Measurements from ENCODE around the gene SLC45A3.

The SLC45A3 gene

GRCh38 chr1:205631768-205632668 is 48.3 kb downstream of the SLC45A3 start, which contains the start of gene ELK4:
TSS of gene ELK4 (minus strand) at chr1:205632011. CDS start at chr1:205623882, 8,129 bp downstream.
- DNase-seq, result peak; percentile 96 to 98

- DNase-seq, result peak; percentile 65 to 76
These were observed 49.1 kb downstream of the SLC45A3 start for GRCh38 chr1:205631010-205631767.

- DNase-seq, result no peak
These were observed 49.7 kb downstream of the SLC45A3 start for GRCh38 chr1:205630651-205631009.

DNA sequence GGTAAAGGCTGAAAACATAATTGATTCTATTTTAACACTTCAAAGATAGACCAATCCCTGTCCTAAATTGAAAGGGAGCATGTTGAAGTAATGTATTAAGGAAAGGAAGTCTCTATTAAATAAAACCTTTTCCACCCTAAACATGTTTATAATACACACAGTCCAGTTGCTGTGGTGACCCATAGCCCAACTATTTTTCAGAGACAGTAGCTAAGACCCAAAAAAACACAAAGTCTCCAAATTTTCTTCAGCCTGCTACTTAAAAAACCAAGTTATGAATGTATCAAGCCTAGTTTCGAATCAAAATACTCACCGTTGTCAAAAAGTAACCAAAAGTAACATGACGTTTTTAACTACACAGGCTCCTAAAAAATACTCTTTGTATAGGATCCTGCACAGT is 50.1 kb downstream of the SLC45A3 start:
- DNase-seq, result no peak

DNA sequence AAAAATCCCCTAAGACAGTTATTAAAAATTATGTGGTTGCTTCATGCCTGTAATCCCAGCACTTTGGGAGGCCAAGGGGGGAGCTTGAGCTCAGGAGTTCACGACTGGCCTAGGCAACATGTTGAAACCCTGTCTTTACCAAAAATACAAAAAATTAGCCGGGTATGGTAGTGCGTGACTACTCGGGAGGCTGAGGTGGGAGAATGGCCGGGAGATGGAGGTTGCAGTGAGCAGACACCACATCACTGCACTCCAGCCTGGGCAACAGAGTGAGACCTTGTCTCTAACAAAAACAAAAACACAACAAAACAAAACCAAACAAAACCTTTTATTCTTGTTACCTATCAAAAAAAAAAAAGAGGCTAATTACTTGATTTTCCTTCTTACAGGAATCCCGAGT is 50.6 kb downstream of the SLC45A3 start:
- no peak for DNase-seq

DNA sequence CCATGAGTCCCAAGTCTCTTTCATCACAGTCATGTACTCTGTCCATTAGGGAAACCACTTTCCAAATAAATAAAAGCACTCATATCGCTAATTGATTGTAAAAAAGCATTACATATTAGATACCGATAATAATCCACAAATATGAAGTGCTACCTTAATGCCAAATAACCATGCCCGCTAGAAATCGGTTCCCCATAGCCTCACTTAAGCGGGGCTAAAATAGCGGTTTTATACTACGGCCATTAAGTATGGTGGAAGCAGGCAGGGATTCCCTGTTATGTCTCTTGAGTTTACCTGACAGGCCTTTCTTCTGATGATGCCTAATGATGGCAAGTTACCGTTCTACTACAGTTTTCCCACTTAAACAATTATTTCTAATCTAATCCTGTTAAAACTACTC is 52.4 kb downstream of the SLC45A3 start:
- DNase-seq, result no peak

GRCh38 chr1:205626216-205626615 is 54.1 kb downstream of the SLC45A3 start:
- no peak for DNase-seq

GRCh38 chr1:205623646-205624045 is 56.7 kb downstream of the SLC45A3 start:
- DNase-seq, result no peak

GRCh38 chr1:205620269-205620668 is 60.0 kb downstream of the SLC45A3 start:
- no peak for DNase-seq

DNA sequence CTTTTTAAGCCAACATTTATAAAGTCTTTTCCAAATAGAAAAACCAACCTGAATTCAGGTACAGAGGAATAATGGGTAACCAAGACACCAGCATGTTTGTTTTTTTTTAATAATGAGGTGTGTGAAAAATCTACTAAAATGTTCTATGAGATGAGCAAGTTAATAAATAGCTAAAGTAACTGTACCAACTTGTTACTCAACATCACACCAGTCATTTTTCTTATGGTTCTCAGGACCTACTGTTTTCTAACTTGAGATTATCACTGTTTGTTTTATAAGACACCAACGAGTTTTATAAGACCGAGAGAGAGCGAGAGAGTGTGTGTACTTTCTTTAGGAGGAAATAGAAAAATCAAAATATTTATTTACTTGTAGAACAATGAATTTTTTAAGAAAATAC is 60.9 kb downstream of the SLC45A3 start:
- no peak for DNase-seq

DNA sequence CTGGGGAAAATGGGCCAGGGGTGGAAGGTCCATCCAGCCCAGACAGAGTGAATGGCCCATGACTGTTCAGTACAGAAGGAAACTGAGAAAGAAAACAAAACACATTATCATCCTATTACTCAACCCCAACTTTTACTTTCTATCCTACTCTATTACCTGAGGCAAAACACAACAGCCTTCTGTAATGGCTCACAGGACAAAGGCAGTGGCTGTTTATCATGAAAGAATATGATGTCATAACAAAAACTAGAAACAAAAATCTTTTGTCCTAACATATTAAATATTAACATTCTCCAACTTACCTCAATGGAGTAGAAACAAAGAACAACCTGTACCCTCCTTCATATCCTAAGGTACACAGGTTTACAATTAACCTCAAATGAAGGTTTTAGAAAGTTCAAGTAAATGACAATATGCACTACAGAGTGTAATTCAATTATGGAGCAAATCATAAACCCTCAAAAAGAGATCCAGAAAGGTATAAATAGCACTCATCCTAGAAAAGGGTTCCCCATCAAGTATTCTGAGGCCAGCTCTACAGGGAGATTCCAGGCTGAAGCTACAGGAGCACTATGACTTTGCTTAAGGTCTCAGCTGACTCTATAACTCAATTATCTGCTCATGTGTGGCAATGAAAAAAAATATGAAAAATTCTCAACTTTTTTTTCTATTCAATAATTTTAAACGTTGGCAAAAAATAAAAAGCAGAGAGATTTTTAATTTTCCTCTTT is 63.6 kb downstream of the SLC45A3 start:
- DNase-seq, result no peak

GRCh38 chr1:205615789-205616188 is 64.5 kb downstream of the SLC45A3 start:
- DNase-seq, result no peak

DNA sequence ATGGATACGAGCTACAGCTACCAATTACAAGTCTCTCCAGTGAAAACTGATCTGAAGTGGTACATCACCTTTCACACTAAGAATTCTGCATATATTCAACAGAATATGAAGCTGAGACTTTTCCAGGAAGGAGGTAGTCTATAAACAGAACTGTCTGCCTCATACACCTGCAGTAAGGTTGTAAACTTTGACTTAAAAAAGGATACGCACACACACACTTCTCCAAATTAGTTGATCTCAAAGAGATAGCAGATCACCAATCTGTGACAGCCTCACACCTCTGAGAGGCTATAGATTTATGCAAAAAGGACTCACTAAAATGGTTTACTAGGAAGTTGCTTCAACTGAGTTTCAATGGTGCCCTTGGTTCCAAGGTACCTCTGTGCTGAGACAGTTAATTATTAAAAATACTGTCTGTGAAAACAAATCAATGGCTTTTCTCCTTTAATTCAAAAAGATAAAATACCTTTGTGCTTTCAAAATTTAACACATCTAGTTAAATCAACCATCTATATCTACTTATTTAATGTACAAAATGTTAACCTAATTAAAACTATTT is 66.4 kb downstream of the SLC45A3 start:
- no peak for DNase-seq

- no peak for DNase-seq
These were observed 67.8 kb downstream of the SLC45A3 start for GRCh38 chr1:205612556-205612955.

DNA sequence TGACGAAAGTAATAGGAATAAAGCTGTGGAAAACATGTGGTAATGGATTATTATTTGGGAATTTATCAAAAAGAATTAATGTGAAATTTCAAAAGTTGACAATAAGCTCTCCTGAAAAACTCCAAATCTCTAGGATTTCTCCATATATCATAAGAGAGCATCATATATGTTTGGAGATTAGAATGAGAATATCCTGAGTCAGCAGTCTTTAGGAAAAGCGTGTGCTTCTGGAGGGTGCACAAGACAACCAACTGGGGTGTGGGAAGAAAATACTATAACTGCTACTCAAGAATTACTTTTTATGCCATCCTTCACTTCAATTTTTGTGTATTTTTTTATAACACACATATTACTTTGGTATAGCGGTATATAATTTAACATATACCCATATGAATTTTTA is 68.2 kb downstream of the SLC45A3 start:
- no peak for DNase-seq

GRCh38 chr1:205610901-205611466 is 69.3 kb downstream of the SLC45A3 start:
- no peak for DNase-seq

DNA sequence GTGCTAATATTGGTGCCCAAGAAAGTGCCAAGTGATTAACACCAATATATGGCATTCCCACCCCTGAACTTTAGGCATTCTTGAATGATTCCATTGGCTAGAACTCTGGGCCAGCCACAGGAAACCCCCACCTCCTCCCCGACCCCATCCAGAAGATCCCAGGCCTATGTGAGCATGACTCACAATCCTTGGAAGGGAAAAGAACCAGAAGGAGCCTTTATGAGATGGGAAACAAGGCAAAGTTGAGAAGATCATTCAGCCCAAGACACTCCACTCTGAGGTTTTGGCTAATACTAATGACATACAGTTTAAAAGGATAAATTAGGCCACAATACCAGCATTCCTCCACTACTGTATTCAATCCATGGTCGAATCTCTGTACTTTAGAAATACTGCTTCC is 70.3 kb downstream of the SLC45A3 start:
- no peak for DNase-seq
